WTC11 (cell line): Measurements from ENCODE around the gene FBXL7. TPM values are rescaled to one million over a fixed set of nuclear protein-coding genes. Genes with fewer than 3 reads are reported as not detected.

Experiments
- ATAC-seq: fragments of 200-7000 bp; cut with Tn5 transposase; 2 replicates; pipeline ENCODE4 v1.10.0; 2021; ENCODE audit warnings: mild to moderate bottlenecking, moderate library complexity
- CTCF ChIA-PET: fragments of 300-600 bp; sonication (Branson Sonifier 250); formaldehyde crosslinking; loops from one replicate; lab custom pipeline; 2021; ENCODE audit warnings: antibody characterized with exemption; lab: Charles Lee
- POLR2A ChIA-PET: fragments of 350-600 bp; sonication (Branson Sonifier 250); formaldehyde crosslinking; loops from one replicate; lab custom pipeline; 2021; ENCODE audit warnings: antibody characterized with exemption; lab: Charles Lee
- DNase-seq: peaks from one replicate; pipeline ENCODE4 v3.0.0; 2021; ENCODE audit warnings: low spot score
- H3K27ac Mint-ChIP-seq: 2 replicates; pipeline ENCODE4 v1.8.0; 2021; ENCODE audit warnings: mixed read lengths
- H3K27me3 Mint-ChIP-seq: 2 replicates; pipeline ENCODE4 v1.8.0; 2021; ENCODE audit warnings: low read depth, mild to moderate bottlenecking, moderate library complexity, mixed read lengths
- H3K36me3 Mint-ChIP-seq: 2 replicates; pipeline ENCODE4 v1.8.0; 2021; ENCODE audit warnings: mixed read lengths
- H3K4me1 Mint-ChIP-seq: 2 replicates; pipeline ENCODE4 v1.8.0; 2022; ENCODE audit warnings: mixed read lengths
- H3K4me3 Mint-ChIP-seq: 2 replicates; pipeline ENCODE4 v1.8.0; 2021; ENCODE audit warnings: mild to moderate bottlenecking, moderate library complexity, mixed read lengths
- H3K9me3 Mint-ChIP-seq: 2 replicates; pipeline ENCODE4 v1.8.0; 2021; ENCODE audit warnings: mixed read lengths
- AFF4 ChIP-seq: sonication (generic); formaldehyde crosslinking; IDR thresholded peaks from 2 replicates; pipeline ENCODE4 v1.8.1; 2023; ENCODE audit warnings: mild to moderate bottlenecking, missing genetic modification reagents, borderline replicate concordance
- ATF2 ChIP-seq: sonication (generic); formaldehyde crosslinking; IDR thresholded peaks from 2 replicates; pipeline ENCODE4 v1.8.1; 2022; ENCODE audit warnings: low read depth, missing genetic modification reagents, borderline replicate concordance
- E2F1 ChIP-seq: sonication (generic); formaldehyde crosslinking; IDR thresholded peaks from 2 replicates; pipeline ENCODE4 v1.8.0; 2022; ENCODE audit warnings: mild to moderate bottlenecking, missing genetic modification reagents
- E2F4 ChIP-seq: sonication (generic); formaldehyde crosslinking; IDR thresholded peaks from 2 replicates; pipeline ENCODE4 v1.8.1; 2022; ENCODE audit warnings: low read depth, mild to moderate bottlenecking, moderate library complexity, missing genetic modification reagents, borderline replicate concordance
- FOXP1 ChIP-seq: sonication (generic); formaldehyde crosslinking; IDR thresholded peaks from 2 replicates; pipeline ENCODE4 v1.8.0; 2022; ENCODE audit warnings: missing genetic modification reagents, mild to moderate bottlenecking, moderate library complexity, borderline replicate concordance
- GABPB1 ChIP-seq: sonication (generic); formaldehyde crosslinking; IDR thresholded peaks from 2 replicates; pipeline ENCODE4 v1.8.1; 2023; ENCODE audit warnings: mild to moderate bottlenecking, missing genetic modification reagents
- HMGXB4 ChIP-seq: sonication (generic); formaldehyde crosslinking; IDR thresholded peaks from 2 replicates; pipeline ENCODE4 v1.8.1; 2023; ENCODE audit warnings: mild to moderate bottlenecking, moderate library complexity, missing genetic modification reagents
- MXD4 ChIP-seq: fragments of 250-450 bp; sonication (Bioruptor Pico); IDR thresholded peaks from 2 replicates; pipeline ENCODE4 v1.8.0; 2021; ENCODE audit warnings: mild to moderate bottlenecking, moderate library complexity, borderline replicate concordance
- NFE2L1 ChIP-seq: sonication (generic); formaldehyde crosslinking; IDR thresholded peaks from 2 replicates; pipeline ENCODE4 v1.8.1; 2023; ENCODE audit warnings: missing genetic modification reagents
- NR3C1 ChIP-seq: sonication (generic); formaldehyde crosslinking; conservative IDR thresholded peaks from 2 replicates; pipeline ENCODE4 v1.8.1; 2023; ENCODE audit warnings: low read depth, mild to moderate bottlenecking, missing genetic modification reagents
- OVOL2 ChIP-seq: fragments of 250-450 bp; sonication (Bioruptor Pico); IDR thresholded peaks from 2 replicates; pipeline ENCODE4 v1.9.0; 2021; ENCODE audit warnings: mild to moderate bottlenecking, borderline replicate concordance
- RELA ChIP-seq: sonication (generic); formaldehyde crosslinking; IDR thresholded peaks from 2 replicates; pipeline ENCODE4 v1.8.1; 2022; ENCODE audit warnings: missing genetic modification reagents, mild to moderate bottlenecking, borderline replicate concordance
- USF1 ChIP-seq: sonication (generic); formaldehyde crosslinking; IDR thresholded peaks from 2 replicates; pipeline ENCODE4 v1.8.0; 2022; ENCODE audit warnings: mild to moderate bottlenecking, missing genetic modification reagents
- ZNF317 ChIP-seq: sonication (generic); formaldehyde crosslinking; IDR thresholded peaks from 2 replicates; pipeline ENCODE4 v1.8.1; 2023; ENCODE audit warnings: low read depth, mild to moderate bottlenecking, moderate library complexity, missing genetic modification reagents, borderline replicate concordance
- ZNF396 ChIP-seq: fragments of 250-450 bp; sonication (Bioruptor Pico); IDR thresholded peaks from 2 replicates; pipeline ENCODE4 v1.8.0; 2021; ENCODE audit warnings: mild to moderate bottlenecking, moderate library complexity, borderline replicate concordance
- total RNA-seq: library from RNA; stranded (reverse); gene quantifications from 3 replicates; pipeline ENCODE4 v1.2.3, GENCODE V29; 2021
- TF ChIP-seq, protein P1 (sequence below): sonication (generic); formaldehyde crosslinking; conservative IDR thresholded peaks from 2 replicates; pipeline ENCODE4 v1.8.1; 2023; ENCODE audit warnings: mild to moderate bottlenecking, low read depth, missing genetic modification reagents, moderate library complexity
- TF ChIP-seq, protein P2 (sequence below): fragments of 200-600 bp; IDR thresholded peaks from 2 replicates; pipeline ENCODE4 v1.8.0; 2022; ENCODE audit warnings: antibody characterized with exemption

The FBXL7 gene
- total RNA-seq, 1 experiment from 2014 or later = 13.8 TPM

DNA sequence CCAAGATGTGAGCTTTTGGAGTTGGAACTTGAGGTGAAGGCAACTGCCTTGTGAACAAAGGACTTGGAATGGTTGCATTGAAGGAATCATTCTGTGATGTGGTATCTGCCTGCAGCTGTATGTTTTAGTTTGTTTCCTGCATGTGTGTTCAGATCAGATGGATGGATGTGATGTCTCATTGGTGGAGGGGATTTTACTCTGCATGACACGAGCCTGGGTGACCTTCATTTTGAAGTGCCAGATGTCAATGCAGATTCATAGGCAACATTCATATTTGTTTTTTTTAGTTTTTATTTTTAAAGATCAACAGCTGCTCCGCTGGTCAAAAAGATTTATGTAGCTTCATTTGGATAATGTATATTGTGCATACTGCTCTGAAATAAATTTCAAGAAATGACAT is 13.5 kb downstream of the FBXL7 start:
- POLR2A ChIA-PET = no interaction called here
- DNase-seq = no peak
- CTCF ChIA-PET = no interaction called here

GRCh38 chr5:15513911-15514310 is 13.9 kb downstream of the FBXL7 start:
- H3K36me3 Mint-ChIP-seq = no peaks in the 10 kb centered on the region
- no peak overlapping the region for H3K27ac Mint-ChIP-seq
- H3K4me1 Mint-ChIP-seq = peaks cover 33% of the 10 kb centered on the region
- POLR2A ChIA-PET = no interaction called here
- no peak overlapping the region for H3K4me3 Mint-ChIP-seq
- no peak for DNase-seq
- CTCF ChIA-PET = no interaction called here
- no peaks in the 10 kb centered on the region for H3K27me3 Mint-ChIP-seq
- H3K9me3 Mint-ChIP-seq = no peaks in the 10 kb centered on the region
- no peak for ATAC-seq
- no peak for TF ChIP-seq NR3C1
- no peak for TF ChIP-seq E2F1 (CRISPR knock-in tag)
- no peak for TF ChIP-seq MXD4 (CRISPR knock-in tag)
- TF ChIP-seq OVOL2 (CRISPR knock-in tag) = no peak
- TF ChIP-seq, protein P1, sequence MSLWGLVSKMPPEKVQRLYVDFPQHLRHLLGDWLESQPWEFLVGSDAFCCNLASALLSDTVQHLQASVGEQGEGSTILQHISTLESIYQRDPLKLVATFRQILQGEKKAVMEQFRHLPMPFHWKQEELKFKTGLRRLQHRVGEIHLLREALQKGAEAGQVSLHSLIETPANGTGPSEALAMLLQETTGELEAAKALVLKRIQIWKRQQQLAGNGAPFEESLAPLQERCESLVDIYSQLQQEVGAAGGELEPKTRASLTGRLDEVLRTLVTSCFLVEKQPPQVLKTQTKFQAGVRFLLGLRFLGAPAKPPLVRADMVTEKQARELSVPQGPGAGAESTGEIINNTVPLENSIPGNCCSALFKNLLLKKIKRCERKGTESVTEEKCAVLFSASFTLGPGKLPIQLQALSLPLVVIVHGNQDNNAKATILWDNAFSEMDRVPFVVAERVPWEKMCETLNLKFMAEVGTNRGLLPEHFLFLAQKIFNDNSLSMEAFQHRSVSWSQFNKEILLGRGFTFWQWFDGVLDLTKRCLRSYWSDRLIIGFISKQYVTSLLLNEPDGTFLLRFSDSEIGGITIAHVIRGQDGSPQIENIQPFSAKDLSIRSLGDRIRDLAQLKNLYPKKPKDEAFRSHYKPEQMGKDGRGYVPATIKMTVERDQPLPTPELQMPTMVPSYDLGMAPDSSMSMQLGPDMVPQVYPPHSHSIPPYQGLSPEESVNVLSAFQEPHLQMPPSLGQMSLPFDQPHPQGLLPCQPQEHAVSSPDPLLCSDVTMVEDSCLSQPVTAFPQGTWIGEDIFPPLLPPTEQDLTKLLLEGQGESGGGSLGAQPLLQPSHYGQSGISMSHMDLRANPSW (CRISPR knock-in tag) = no peak
- TF ChIP-seq USF1 (CRISPR knock-in tag) = no peak
- no peak for TF ChIP-seq NFE2L1 (CRISPR knock-in tag)
- no peak for TF ChIP-seq ZNF317 (CRISPR knock-in tag)
- no peak for TF ChIP-seq AFF4 (CRISPR knock-in tag)
- no peak for TF ChIP-seq FOXP1 (CRISPR knock-in tag)
- TF ChIP-seq ATF2 = no peak
- no peak for TF ChIP-seq HMGXB4 (CRISPR knock-in tag)
- TF ChIP-seq GABPB1 (CRISPR knock-in tag) = no peak
- TF ChIP-seq RELA = no peak

More for the DNA sequence above, 13.5 kb downstream of the FBXL7 start:
- Mint-ChIP-seq H3K4me3 (no peak overlapping the region), H3K27ac (no peak overlapping the region), H3K36me3 (no peaks in the 10 kb centered on the region), H3K27me3 (no peaks in the 10 kb centered on the region), H3K4me1 (peaks cover 33% of the 10 kb centered on the region), H3K9me3 (no peaks in the 10 kb centered on the region)
- no peak for ATAC-seq
- no peak for TF ChIP-seq E2F4 (CRISPR knock-in tag)
- no peak for TF ChIP-seq ZNF396 (CRISPR knock-in tag)
- TF ChIP-seq, protein P2, sequence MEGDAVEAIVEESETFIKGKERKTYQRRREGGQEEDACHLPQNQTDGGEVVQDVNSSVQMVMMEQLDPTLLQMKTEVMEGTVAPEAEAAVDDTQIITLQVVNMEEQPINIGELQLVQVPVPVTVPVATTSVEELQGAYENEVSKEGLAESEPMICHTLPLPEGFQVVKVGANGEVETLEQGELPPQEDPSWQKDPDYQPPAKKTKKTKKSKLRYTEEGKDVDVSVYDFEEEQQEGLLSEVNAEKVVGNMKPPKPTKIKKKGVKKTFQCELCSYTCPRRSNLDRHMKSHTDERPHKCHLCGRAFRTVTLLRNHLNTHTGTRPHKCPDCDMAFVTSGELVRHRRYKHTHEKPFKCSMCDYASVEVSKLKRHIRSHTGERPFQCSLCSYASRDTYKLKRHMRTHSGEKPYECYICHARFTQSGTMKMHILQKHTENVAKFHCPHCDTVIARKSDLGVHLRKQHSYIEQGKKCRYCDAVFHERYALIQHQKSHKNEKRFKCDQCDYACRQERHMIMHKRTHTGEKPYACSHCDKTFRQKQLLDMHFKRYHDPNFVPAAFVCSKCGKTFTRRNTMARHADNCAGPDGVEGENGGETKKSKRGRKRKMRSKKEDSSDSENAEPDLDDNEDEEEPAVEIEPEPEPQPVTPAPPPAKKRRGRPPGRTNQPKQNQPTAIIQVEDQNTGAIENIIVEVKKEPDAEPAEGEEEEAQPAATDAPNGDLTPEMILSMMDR = no peak
- TF ChIP-seq, all 79 proteins: peak for 0
